ENCODE results near the gene IL12RB2. TPM values are rescaled to one million over a fixed set of nuclear protein-coding genes. Genes with fewer than 3 reads are reported as not detected.

The IL12RB2 gene
- total RNA-seq, 1 donor from 2014 or later = 12.2 TPM

DNA sequence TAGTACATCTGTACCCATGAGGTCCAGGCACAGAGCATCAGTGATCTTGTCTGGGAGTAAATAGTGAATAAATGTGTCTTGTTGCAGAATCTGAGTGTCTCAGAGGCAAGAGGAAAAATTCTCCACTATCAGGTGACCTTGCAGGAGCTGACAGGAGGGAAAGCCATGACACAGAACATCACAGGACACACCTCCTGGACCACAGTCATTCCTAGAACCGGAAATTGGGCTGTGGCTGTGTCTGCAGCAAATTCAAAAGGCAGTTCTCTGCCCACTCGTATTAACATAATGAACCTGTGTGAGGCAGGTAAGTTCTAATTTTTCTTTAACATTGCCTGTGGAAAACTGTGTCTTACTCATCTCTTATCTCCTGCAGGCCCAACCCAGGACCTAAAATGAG is 43.1 kb downstream of the IL12RB2 start:
- DNase-seq = no peak

DNA sequence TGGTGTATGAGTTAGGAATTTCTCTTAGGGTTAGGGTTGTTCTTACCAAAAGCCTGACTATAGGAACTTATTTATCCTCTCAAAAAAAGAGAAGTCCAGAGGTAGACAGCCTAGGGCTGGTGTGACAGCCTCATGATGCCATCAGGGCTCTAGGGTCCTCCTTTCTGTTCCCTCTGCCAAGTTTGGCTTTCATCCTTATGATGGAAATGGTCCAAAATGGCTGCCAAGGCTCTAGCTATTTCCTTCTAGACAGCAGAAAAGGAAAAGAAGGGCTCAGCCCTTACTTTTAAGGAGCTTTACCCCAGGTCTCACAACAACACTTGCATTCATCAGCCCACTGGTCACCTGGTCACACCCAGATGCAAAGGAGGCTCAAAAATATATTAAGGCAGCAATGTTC is 44.5 kb downstream of the IL12RB2 start:
- DNase-seq = no peak

DNA sequence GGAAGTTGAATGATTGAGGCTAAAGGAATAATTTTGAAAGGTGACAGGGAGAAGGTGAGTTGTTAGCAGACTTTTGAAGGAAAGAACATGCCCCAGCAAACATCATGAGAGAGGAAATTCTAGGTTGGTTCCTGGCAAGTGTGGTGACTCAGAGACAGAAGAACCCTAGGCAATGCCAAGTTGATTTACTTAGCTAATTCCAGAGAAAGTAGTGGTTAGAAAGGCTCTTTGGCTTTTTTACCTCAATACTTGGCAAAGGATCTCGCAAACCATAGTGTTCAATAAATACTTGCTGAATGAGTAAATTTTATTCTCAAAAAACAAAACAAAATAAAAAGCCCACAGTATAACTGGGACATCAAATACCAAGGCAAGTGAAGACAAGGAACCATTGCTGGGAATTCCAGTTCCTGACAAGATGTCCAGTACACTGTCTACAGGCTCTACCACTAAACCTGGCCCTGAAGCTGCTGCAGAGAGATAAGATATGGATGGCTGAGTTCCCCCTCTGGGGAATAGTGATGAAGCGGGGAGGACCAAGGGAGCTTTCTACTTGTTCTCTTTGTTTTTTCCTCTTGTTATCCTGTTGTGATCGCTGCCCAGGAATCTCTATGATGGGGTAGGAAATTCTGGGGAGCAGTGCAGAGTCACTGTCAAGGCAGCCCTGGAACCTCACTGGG is 48.2 kb downstream of the IL12RB2 start:
- DNase-seq = no peak

DNA sequence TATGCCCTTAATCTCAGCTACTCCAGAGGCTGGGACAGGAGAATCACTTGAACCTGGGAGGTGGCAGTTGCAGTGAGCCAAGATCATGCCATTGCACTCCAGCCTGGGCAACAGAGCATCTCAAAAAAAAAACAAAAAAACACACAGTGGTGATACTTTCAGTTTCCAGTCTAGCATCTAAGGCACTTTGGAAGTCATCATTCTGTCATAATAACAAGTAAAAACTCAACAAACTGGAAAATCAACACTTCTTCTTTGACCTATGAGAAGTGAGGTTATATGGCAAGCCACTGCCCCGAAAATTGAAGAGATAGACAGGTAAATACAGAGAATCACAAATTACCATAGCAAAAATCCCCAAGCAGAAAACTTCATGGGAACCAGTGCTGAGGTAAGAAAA is 51.9 kb downstream of the IL12RB2 start:
- no peak for DNase-seq

DNA sequence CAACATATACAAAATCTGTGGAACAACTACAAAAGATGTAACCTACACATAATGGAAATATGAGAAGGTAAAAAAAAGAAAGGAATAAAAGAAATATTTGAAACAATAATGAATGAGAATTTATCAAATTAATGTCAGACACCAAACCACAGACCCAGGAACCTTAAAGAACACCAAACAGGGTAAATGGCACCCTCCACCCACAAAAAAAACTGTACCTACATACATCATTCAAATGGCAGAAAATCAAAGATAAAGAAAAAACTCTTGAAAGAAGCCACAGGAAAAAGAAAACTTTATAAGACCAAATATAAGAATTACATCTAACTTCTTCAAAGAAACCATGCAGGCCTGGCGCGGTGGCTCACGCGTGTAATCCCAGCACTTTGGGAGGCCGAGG is 54.0 kb downstream of the IL12RB2 start:
- no peak for DNase-seq

DNA sequence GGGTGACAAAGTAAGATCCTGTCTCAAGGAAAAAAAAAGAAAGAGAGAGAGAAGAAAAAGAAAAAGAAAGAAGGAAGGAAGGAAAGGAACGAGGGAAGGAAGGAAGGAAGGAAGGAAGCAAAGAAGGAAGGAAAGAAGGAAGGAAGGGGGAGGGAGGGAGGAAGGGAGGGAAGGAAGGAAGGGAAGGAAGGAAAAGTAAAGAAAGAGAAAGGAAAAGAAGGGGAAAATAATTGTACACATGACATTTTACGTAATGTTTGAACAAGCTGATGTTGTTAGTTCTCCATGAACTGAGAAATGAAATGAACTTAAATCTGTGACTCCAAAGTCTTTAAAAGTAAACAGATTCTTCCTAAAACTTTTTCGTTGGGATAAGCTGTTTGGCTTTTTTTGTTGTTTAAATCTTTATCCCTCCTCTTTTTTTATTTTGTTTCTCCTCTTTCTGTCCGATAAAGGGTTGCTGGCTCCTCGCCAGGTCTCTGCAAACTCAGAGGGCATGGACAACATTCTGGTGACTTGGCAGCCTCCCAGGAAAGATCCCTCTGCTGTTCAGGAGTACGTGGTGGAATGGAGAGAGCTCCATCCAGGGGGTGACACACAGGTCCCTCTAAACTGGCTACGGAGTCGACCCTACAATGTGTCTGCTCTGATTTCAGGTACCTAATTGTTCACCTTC is 59.8 kb downstream of the IL12RB2 start:
- no peak for DNase-seq

DNA sequence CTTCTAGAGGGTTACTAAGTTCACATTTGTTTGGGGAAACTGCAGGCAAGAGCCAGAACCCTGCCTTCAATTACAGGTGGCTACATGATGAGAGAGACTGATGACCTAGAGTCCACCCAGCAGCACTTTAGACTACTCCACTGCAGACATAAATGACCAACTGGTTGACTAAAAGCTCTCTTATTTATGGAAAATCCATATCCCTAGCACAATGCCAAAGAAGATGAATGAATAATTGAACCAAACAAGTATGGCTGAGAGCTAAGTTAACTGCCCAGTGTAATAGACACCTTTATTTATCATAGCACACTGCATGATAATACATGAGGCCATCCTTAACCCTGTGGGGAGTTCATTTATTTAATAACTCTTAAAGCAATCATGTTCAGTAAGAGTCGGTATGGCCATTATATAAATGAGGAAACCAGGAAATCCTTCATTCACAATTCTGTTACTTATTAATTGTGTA is 60.4 kb downstream of the IL12RB2 start:
- DNase-seq = no peak

DNA sequence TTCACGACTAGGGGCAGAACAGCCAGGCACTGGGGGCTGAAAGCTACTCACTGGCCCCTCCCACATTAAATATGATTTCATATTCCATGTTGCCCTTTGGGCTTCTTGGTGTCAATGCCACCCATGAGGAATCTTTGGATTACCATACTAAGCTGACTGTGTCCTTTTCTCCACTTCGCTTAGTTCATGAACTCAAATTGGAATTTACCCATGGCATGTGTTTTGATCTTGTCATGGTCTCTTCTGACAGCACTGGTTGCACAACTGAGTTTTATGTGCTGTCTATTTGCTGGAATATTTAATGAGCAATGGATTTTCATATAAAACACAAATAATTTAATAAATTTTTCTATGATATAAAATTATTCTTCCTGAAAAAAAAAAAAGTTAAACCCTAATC is 63.4 kb downstream of the IL12RB2 start:
- DNase-seq = no peak

DNA sequence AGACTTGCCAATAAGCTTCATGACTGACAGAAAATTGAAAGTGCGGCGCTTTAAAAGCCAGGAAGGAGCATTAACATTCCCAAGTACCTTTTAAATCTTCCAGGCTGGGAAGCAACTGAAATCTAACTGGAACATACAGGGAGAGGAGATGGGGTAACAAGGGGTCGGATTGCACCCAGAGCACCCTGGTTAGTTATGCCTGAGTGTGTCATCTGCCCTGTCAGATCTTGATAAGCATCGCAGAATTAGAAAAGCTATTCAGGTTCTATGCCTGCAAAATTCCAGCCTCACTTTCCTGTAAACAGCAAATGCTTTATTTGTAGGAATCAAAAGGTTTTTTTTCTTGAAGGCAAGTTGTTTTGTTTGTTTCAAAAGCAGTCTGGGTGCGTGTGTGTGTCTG is 64.0 kb downstream of the IL12RB2 start:
- DNase-seq = no peak

DNA sequence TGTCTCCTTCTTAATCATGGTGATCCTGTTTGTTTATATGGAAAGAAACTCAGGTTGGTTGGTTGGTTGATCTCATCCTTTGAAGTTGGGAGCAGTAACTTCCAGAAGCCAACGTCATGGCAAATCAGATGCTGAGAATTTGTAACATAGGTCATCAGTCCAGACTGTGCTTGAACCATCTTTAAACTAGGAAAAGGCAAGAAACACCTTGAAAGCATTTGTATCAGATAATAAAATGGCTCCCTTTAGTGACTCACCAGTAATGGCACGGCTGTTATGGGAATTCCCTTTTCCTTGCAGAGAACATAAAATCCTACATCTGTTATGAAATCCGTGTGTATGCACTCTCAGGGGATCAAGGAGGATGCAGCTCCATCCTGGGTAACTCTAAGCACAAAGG is 64.5 kb downstream of the IL12RB2 start:
- no peak for DNase-seq

DNA sequence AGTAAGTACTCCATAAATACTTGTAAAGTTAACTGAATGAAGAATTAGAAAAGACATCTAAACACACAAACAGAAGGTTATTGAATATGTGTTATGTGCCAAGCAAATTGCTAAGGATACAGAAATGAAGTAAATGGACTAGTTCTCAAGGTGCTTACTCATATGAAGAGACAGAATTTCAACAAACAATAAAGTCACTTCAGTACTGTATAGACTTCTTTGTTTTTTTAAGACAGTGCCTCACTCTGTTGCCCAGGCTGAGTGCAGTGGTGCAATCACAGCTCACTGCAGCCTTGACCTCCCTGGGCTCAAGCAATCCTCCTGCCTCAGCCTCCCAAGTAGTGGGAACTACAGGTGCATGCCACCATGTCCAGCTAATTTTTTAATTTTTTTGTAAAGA is 65.2 kb downstream of the IL12RB2 start:
- DNase-seq = no peak

DNA sequence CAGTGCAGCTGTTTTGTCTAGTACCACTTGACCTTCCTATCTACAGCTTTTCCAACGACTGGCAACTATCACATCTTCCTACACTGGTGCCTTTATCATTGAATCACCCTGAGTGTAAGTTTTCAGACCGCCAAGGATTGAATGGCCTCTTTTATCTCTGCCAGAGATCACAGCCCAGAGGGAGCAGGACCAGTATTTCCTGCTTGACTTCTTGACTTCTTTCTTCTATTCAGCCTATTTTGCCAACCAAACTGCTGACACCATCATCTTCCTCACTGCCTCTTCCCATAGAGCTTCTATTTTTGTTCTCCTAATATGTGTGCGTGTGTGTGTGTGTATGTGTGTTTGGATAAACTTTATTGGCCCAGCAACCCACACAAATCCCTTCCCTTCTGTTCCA is 68.7 kb downstream of the IL12RB2 start:
- DNase-seq = no peak

DNA sequence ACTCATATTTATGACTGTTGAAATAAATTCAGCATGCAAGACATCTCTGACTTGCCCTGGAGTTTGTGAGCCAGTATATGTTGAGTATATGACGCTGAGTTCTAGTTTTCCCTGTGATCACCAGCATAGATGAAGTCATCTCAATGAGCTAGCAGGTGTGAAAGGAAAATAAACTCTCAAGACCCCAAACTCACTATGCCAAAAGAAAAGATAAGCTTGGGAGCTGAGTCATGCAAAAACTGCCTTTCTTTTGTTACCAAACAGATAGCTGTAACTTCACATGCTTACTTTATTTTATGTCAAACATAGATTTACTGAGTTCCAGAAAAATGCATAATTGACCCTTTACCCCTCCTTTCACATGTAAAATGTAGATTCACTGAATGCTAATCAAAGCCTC is 69.6 kb downstream of the IL12RB2 start:
- DNase-seq = no peak

DNA sequence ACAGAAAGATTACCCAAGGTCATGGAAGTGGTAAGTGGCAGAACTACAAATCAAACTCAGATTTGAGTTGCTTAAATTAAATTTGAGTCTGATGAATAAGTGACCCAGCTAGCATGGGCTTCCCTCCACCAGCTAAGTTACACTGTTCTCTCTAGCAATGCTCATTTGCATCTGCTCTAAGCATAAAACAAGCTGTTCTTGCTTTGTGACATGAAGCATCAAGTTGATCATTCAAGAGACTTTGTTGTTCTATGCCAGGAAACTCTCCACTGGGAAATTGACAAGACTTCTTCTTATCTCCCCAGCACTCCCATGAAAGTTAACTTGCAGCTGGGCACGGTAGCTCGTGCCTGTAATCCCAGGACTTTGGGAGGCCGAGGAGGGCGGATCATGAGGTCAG is 73.5 kb downstream of the IL12RB2 start:
- no peak for DNase-seq

DNA sequence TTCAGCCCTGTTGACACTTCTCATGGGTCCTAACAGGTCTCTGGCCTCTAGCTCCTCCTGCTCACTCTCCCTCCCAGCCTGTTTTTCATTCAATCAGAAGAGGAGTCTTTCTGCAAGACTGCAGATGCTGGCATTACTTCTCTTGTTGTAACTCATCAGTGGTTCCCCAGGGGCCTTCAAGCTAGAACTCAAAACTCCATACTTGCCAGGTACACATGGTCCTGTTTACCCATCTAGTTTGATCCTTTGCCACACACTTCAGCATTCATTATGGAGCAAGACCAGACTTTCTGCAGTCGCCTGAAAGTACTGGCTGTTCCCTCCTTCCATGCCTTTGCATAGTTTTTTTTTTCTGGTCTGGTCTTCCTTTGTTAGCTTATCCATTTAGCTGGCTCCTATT is 74.6 kb downstream of the IL12RB2 start:
- DNase-seq = no peak

DNA sequence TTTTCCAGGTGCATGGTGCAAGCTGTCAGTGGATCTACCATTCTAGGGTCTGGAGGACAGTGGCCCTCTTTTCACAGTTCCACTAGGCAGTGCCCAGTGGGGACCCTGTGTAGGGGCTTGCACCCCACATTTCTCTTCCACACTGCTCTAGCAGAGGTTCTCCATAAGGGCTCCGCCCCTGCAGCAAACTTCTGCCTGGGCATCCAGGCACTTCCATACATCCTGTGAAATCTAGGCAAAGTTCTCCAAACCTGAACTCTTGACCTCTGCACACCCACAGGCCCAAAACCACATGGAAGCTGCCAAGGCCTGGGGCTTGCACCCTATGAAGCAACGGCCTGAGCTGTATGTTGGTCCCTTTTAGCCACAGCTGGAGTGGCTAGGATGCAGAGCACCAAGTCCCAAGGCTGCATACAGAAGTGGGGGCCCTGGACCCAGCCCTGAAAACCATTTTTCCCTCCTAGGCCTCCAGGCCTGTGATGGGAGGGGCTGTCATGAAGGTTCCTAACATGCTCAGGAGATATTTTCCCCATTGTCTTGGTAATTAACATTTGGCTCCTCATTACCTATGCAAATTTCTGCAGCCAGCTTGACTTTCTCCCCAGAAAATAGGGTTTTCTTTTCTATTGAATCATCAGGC is 76.4 kb downstream of the IL12RB2 start:
- DNase-seq = no peak

DNA sequence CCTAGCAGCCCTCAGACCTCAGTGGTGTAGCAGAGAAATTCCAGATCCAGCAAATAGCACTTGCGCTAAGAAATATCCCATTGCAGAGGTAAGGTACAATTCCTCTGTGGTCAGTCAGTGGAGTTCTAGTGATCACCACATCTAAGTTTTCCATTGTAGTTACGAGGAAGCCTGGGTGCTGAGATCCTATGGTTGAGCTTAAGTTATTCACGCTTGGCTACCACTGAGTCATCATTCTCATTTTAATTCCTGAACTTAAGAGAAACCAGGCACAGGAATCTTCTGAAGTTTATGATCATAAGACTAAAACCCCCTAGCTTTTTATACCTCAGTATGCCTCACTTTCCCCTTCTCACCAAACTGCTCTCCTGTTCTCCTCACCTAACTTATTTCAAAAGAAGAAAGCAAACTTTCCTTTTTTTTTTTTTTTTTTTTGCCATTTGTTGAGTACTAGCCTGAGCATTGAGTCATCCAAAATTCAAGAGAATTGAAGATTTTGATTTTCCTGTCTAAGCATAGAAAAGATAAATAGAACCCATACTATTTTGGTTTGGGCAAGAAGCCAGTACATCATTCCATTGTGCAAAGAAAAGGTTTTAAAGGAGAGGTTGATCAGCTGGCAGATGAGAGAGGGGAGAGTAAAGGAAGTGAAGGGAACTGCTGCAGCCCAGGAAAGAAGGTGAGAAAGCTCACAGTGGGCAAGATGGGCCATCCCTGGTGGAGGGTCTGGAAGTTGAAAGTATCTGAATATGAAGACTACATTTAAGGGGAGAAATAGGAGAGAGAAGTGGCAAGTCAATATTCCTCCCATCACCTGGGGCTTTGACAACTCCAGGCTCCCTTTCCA is 82.6 kb downstream of the IL12RB2 start:
- DNase-seq = no peak

DNA sequence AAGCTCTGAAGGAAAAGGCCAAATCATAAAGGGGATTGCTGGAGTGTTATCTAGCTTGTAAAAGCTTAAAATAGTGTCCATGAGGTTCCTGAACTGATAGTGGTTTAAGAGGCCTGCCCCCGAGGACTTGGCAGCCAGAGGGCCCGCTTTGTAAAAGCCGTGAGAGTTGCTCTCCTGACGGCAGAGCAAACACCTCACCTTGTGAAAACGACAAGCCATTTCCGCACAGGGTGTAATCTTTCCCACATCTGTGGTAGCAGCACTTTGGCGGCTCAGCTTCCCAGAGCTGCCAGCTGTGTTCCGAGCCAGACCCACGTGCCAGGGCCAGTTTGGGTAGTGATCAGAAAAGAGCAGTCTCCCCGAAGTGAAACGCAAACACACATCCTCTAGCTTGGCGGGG is 85.6 kb downstream of the IL12RB2 start:
- DNase-seq = no peak

DNA sequence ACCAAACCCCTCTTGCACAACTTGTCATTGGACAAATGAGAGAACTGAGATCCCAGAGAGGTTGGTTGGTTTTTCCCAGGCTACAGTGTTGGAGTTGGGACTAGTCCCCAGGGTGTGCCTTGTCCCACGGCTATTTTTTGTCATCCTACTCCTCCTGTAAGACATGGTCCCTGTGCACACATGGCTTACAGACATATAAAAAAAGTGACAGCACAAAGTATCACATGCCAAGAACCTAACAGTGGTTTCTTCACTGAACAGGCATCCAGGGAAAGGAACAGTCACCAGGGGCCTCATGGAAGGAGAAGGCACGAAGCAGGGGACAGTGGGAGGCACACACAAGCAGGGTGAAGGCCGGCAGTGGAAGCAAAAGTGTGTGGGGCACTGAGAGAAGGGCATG is 86.1 kb downstream of the IL12RB2 start:
- no peak for DNase-seq

DNA sequence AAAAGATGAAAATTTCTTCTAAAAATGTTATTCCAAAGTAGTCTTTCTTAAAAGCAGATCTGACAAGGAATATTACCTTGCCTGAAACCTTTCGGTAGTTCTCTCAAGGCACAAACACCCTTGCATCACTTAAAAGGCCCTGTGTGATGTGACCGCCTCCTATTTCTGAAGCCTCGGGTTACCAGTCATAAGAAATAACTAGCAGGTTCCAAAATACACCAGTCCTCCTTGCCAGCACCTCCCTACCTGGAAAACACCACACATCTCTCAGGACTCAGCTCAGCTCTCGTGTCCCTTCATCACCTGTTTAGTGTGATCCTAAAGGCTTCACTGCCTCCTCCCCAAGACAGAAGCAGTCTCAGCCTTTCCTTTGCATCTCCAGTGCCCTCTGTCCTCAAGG is 86.9 kb downstream of the IL12RB2 start:
- no peak for DNase-seq

DNA sequence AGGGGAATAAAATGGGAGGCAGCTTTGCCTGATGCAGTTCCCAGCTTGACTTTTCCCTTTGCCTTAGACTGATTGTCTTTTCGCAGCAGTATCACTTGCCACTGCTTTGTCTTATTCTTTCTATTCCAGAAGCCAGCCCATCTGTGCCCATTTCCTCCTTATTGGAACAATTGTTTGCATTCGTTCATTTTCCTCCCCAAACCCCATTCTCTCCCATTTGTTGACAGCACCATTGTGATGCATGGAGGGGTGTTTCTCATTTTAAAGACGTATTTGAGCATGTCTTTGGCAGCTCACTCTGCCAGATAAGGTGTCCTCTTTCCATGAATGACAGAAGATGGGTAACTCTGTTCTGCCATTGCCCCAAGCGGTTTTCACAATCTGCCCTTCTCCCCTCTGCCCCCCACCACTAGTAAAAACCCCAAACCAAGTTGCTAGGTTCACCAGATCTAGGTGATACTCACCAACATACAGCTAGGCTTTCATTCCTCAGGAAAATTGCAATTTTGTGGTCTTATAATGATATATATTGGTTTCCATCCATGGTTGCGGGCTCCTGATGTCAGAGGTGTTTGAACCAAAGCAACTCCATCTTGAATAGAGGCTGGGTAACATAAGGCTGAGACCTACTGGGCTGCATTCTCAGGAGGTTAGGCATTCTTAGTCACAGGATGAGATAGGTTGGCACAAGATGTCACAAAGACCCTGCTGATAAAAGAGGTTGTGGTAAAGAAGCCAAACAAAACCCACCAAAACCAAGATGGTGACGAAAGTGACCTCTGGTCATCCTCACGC is 91.7 kb downstream of the IL12RB2 start:
- no peak for DNase-seq
